Immature natural killer cell (primary cell): ENCODE data around the gene PADI4. TPM values are rescaled to one million over a fixed set of nuclear protein-coding genes. Genes with fewer than 3 reads are reported as not detected.

ENCODE experiments used
- DNase-seq, 3 donors: peaks; one replicate each; pipeline ENCODE4 v3.0.0; 2022; ENCODE audit warnings: mixed read lengths in 1 of 3
- H3K27ac Mint-ChIP-seq, 6 donors: one replicate each; pipeline ENCODE4 v1.8.0; 2020; ENCODE audit warnings: mixed read lengths in 6 of 6, mild to moderate bottlenecking in 5 of 6, inconsistent platforms in 4 of 6, moderate library complexity in 3 of 6
- H3K27me3 Mint-ChIP-seq, 3 donors: one replicate each; pipeline ENCODE4 v1.8.0; 2020 to 2021; ENCODE audit warnings: low read depth in 3 of 3, mild to moderate bottlenecking in 3 of 3, mixed read lengths in 3 of 3, moderate library complexity in 3 of 3, inconsistent platforms in 1 of 3
- H3K36me3 Mint-ChIP-seq, 3 donors: one replicate each; pipeline ENCODE4 v1.8.0; 2020; ENCODE audit warnings: mixed read lengths in 3 of 3, inconsistent platforms in 2 of 3, mild to moderate bottlenecking in 2 of 3
- H3K4me1 Mint-ChIP-seq, 2 donors: one replicate each; pipeline ENCODE4 v1.8.0; 2020; ENCODE audit warnings: inconsistent platforms in 2 of 2, mild to moderate bottlenecking in 2 of 2, mixed read lengths in 2 of 2, moderate library complexity in 1 of 2
- H3K4me3 Mint-ChIP-seq, 5 donors: one replicate each; pipeline ENCODE4 v1.8.0; 2020; ENCODE audit warnings: mild to moderate bottlenecking in 5 of 5, mixed read lengths in 5 of 5, inconsistent platforms in 3 of 5, moderate library complexity in 3 of 5
- H3K9me3 Mint-ChIP-seq, 6 donors: one replicate each; pipeline ENCODE4 v1.8.0; 2020; ENCODE audit warnings: mild to moderate bottlenecking in 6 of 6, mixed read lengths in 6 of 6, inconsistent platforms in 4 of 6, moderate library complexity in 3 of 6
- polyA plus RNA-seq, 3 donors: library from polyadenylated mRNA; unstranded; fragments of 300-500 nt; fragmentation: Illumina TruSeq; gene quantifications; one replicate each; pipeline ENCODE4 v1.2.3, GENCODE V29; 2021

Gene PADI4
- polyA plus RNA-seq, 3 donors from 2014 or later = 1.4 to 5.1 (median 3.0) TPM

DNA sequence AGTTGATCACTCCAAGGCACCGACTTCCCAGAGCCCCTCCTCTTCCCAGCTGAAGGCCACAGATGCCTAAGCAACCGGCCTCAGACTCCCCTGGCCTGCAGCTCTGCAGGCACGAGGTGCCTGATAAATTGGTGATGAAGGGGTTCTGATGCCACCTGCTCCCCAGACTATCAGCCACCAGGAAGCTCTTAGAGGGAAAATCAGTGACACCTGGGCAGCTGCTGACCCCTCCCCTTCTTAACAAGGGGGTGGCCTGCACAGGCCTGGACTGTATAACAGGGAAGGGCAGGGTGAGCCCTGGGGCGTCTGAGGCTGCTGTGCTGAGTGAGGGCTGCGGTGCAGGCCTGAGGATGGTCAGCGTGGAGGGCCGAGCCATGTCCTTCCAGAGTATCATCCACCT, 63.9 kb downstream of the PADI4 start, which contains the start of gene PADI6:
TSS of gene PADI6 (plus strand) at position 301 of the 400 bp plus-strand sequence. CDS start at position 351, 50 bp downstream.
- H3K9me3 Mint-ChIP-seq = no peaks in the 10 kb centered on the region
- H3K27ac Mint-ChIP-seq = no peak within 1 kb of the TSS
- H3K4me3 Mint-ChIP-seq = no peak within 1 kb of the TSS
- no peaks in the 10 kb centered on the region for H3K4me1 Mint-ChIP-seq
- no peaks in the 10 kb centered on the region for H3K36me3 Mint-ChIP-seq
- H3K27me3 Mint-ChIP-seq = peaks cover 0 to 2% (median 2%) of the 10 kb centered on the region in 3 donors
- no peak for DNase-seq

DNA sequence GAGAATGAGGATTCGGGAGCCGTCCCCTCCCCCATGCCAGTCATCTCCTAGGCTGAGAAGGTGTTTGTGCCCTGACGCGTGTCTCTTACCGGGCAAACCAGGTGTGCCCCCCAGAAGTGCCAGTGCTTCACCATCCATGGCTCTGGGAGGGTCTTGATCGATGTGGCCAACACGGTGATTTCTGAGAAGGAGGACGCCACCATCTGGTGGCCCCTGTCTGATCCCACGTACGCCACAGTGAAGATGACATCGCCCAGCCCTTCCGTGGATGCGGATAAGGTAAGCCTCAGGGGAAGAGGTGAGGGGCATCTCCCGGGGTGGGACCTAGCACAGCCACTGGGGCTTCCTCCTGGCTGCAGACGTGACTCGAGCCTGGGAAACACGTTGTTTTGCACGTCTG, 65.0 kb downstream of the PADI4 start:
- Mint-ChIP-seq H3K27ac (no peak overlapping the region), H3K27me3 (peaks cover 2% of the 10 kb centered on the region in 3 donors), H3K4me1 (no peaks in the 10 kb centered on the region), H3K9me3 (no peaks in the 10 kb centered on the region), H3K36me3 (no peaks in the 10 kb centered on the region), H3K4me3 (no peak overlapping the region)
- no peak for DNase-seq

DNA sequence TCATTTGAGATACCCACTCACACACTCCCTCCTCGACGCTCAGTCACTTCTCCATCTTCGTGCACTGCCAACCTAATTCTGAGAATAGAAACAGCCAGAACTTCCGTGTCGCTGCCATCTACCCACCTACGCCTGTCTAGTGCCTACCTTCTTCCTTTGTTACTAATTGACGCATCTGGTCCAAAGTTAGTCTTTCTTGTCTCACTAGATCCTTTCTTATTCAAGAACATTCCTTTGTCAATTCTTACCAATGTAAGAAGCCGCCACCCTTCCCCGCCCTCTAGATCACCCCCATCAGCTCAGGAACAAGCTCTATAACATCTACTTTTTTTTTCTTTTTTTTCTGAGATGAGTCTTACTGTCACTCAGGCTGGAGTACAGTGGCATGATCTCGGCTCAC, 67.7 kb downstream of the PADI4 start:
- H3K4me3 Mint-ChIP-seq = no peak overlapping the region
- no peaks in the 10 kb centered on the region for H3K9me3 Mint-ChIP-seq
- H3K27ac Mint-ChIP-seq = no peak overlapping the region
- H3K27me3 Mint-ChIP-seq = peaks cover 2 to 3% (median 3%) of the 10 kb centered on the region in 3 donors
- H3K36me3 Mint-ChIP-seq = no peaks in the 10 kb centered on the region
- DNase-seq = no peak
- no peaks in the 10 kb centered on the region for H3K4me1 Mint-ChIP-seq

DNA sequence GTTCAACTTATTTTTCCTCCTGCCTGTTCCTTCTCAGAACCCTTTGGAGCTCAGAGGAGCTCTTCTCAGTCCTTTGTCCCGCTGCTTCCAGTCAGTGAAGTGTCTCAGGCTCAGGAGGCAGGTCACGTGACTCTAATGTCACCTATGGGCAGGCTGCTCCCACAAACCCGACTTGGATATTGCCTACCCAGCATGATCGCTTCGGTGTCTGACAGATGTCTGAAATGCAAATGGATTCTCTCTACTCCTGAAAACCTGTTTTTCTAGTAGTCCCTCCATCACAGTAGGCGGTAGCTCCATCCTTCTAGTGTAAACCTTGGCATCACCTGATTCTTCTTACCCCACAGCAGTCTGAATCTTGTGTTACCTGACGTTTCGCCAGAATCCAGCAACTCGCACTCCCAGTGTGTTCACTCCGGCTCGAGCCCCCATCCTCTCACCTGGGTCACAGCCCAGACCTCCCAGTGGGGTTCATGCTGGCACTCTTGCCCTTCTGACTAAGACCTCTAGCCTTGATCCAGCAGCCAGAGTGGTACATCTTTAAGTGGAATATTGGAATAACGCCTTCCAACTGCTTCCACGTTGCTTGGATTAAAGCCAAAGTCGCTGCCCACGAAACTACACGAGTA, 69.4 kb downstream of the PADI4 start:
- Mint-ChIP-seq H3K27me3 (peaks cover 0 to 4% (median 3%) of the 10 kb centered on the region in 3 donors), H3K4me1 (no peaks in the 10 kb centered on the region), H3K27ac (no peak overlapping the region), H3K9me3 (no peaks in the 10 kb centered on the region), H3K4me3 (no peak overlapping the region), H3K36me3 (no peaks in the 10 kb centered on the region)
- DNase-seq = no peak

DNA sequence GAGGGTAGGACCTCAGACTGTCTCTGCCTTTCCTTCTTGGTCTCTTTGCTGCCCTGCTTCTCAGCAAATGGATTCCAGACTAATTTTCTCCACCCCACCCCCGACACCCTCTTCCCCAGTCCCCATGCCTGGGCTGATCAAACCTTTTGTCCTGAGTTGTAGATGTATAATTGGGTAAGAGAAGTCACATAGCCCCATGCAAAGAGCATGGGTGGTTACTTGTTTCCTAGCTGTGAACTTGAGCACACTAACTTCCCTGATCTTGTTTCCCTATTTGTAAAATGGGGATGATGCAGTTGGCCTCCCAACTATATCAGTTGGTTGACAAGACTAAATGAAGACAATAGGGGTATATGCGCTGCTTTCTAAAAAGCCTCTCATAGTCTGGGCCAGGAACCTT, 73.2 kb downstream of the PADI4 start:
- no peak overlapping the region for H3K4me3 Mint-ChIP-seq
- H3K36me3 Mint-ChIP-seq = no peaks in the 10 kb centered on the region

DNA sequence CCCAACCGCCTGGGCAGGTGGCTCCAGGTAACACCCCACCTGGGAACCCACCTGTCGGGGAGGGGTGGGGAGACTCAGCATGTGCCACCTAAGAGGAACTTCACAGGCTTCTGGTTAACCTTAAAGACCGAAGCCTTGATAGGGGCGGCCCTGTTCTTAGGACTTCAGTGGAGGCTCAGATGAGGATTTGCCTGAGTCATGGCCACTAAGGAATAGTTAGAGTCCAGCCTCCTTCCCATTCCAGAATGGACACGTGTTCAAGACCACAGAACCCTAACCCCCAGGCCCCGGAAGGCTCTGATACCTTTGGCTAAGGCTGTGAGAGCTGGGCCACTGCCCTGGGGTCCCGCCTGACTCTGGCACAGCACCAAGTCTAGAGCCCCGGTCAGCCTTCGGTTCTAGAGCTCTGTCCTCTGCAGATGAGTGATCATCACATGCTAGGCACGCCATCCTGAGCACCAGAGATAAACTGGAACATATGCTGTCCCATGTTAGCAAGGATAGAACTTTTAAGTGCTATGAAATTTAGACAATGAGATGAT, 84.3 kb downstream of the PADI4 start:
- Mint-ChIP-seq H3K4me1 (peaks cover 13 to 17% of the 10 kb centered on the region in 2 donors), H3K9me3 (no peaks in the 10 kb centered on the region), H3K27me3 (peaks cover 3 to 10% (median 6%) of the 10 kb centered on the region in 3 donors), H3K27ac (peak overlapping the region in 2 of 6 donors; percentile 17 to 56), H3K4me3 (no peak overlapping the region), H3K36me3 (no peaks in the 10 kb centered on the region)
- DNase-seq = no peak

More for the DNA sequence above, 73.2 kb downstream of the PADI4 start:
- Mint-ChIP-seq H3K4me1 (no peaks in the 10 kb centered on the region), H3K9me3 (no peaks in the 10 kb centered on the region), H3K27ac (no peak overlapping the region), H3K27me3 (peaks cover 3 to 5% (median 4%) of the 10 kb centered on the region in 3 donors)
- no peak for DNase-seq

DNA sequence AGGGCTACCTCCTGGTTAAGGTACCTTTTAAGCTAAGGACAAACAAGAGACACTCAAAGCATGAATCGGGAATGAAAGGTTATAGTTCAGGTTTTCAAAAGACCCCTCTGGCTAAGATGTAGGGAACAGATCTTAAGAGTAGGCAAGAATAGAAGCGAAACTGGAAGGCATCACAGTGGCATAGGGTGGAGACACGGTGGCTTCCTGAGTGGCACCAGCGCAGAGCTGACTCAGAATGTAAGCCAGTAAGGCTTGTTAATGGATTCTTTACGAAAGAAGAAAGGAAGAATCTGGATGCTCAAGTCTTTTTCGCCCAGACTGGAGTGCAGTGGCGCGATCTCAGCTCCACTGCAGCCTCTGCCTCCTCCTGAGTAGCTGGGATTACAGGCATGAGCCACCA, 85.2 kb downstream of the PADI4 start:
- Mint-ChIP-seq H3K9me3 (no peaks in the 10 kb centered on the region), H3K27ac (peak overlapping the region in 4 of 6 donors; percentile 3 to 61 (median 44)), H3K4me3 (peak overlapping the region in 4 of 5 donors; percentile 1 to 72 (median 37)), H3K4me1 (peaks cover 13 to 17% of the 10 kb centered on the region in 2 donors), H3K36me3 (no peaks in the 10 kb centered on the region), H3K27me3 (peaks cover 3 to 10% (median 6%) of the 10 kb centered on the region in 3 donors)
- DNase-seq = no peak

DNA sequence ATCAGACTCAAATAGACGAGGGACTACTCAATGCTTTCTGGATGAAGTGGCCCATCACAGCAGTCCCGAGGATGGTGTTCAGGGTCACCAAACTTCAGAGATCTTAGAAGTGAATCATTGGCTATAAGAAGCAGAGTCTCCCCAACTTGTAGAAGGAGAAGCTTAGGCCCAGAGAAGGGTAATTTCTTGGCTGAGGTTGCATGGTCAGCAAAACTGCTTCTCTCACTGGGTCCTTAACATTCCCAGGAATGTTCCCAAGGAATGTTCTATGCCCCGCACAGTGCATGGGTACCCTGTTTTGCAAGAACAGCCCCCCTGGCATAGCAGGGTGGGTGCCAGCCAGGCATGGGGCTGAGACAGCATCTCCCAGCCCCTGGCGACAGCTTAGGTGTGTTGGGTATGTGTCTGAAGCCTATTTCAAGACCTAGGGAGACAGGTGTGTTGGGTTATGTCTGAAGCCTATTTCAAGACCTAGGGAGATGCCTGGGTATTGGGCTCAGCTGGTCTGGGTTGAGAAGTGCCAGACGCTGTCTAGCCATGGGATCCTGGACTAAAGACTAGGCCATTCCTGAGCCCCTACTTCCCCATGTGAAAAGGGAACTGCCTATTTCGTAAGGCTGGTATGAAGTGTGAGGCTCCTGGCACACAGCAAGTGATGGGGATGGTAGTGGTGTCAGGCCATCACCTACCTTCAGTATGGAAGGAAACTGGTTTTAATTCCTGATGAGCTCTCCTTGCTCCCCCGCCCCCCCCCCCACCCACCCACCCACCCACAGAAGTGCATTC, 90.1 kb downstream of the PADI4 start:
- DNase-seq = no peak
- Mint-ChIP-seq H3K4me1 (peaks cover 6 to 9% of the 10 kb centered on the region in 2 donors), H3K36me3 (no peaks in the 10 kb centered on the region), H3K9me3 (no peaks in the 10 kb centered on the region), H3K4me3 (no peak overlapping the region), H3K27me3 (peaks cover 0 to 2% (median under 1%) of the 10 kb centered on the region in 3 donors), H3K27ac (no peak overlapping the region)

DNA sequence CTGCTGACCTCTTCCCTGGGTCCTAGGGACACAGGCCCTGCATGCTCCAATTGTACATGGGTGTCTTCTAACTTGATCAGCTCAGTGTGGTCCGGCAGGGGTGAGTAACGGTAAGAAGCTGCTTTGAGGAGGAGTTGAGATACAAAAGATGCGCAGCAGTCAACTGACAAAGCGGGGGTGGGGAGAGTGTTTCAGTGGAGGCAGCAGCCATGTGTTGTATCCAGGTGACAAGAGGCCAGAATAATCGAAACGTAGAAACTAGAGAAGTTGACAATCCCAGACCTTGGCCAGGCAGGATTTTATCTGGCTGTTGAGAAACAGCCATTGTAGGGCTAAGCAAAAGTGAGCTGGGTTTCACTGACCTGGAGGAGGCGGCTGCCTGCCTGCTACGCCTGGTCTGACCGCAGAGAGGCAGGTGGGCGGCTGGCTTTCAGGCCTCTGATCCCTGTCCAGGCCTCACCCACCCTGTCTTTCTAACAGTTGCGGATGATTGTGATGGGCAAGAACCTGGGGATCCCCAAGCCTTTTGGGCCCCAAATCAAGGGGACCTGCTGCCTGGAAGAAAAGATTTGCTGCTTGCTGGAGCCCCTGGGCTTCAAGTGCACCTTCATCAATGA, 92.8 kb downstream of the PADI4 start:
- no peaks in the 10 kb centered on the region for H3K4me1 Mint-ChIP-seq
- H3K4me3 Mint-ChIP-seq = no peak overlapping the region
- no peaks in the 10 kb centered on the region for H3K36me3 Mint-ChIP-seq
- H3K27me3 Mint-ChIP-seq = peaks cover 0 to 2% (median 0%) of the 10 kb centered on the region in 3 donors
- peak overlapping the region in 1 of 6 donors; percentile 37 for H3K27ac Mint-ChIP-seq
- DNase-seq = no peak
- H3K9me3 Mint-ChIP-seq = no peaks in the 10 kb centered on the region

DNA sequence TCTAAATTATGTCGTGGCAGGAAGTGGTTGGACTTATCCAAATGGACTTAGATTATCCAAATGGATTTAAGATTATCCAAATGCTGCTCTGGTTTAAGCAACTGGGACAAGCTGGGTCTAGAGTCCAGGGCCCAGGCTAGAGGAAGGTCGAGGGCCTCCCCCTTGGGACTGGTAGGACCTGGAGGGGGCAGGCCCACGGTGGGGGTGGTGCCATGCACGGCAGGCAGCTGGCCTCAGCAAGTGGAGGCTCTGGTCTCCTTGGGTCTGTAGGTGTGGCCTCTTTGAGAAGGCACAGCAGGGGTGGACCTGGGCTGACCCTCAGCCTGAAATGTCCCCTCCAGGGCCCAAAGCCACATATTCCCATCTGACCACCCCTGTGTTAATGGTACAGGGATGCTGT, 93.8 kb downstream of the PADI4 start:
- Mint-ChIP-seq H3K4me3 (no peak overlapping the region), H3K27me3 (peaks cover 0 to 3% (median 0%) of the 10 kb centered on the region in 3 donors), H3K27ac (peak overlapping the region in 1 of 6 donors; percentile 22), H3K36me3 (peaks cover 0 to 1% (median 0%) of the 10 kb centered on the region in 3 donors), H3K9me3 (no peaks in the 10 kb centered on the region), H3K4me1 (peaks cover 0 to 1% of the 10 kb centered on the region in 2 donors)
- no peak for DNase-seq

DNA sequence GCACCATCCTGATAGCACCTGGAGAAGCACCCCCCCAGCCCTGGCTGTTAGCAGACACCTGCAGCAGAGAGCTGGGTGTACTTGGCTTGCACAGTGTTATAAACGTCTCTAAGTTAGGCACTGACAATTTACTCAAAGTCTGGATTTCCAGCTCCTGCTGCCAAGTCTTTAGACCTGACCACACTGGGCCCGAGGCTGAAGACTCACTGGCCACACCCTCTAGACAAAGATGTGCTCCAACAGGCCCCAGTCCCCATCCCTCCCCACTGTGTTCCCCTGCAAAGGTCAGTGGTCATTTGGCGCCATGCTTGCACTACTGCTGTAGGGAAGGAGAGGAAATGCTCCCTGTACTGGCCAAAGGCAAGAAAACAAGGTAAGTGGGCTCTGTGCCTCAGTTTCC, 95.1 kb downstream of the PADI4 start:
- H3K36me3 Mint-ChIP-seq = peaks cover 5 to 8% (median 7%) of the 10 kb centered on the region in 3 donors
- no peak overlapping the region for H3K27ac Mint-ChIP-seq
- H3K27me3 Mint-ChIP-seq = peaks cover 0 to 3% (median 0%) of the 10 kb centered on the region in 3 donors
- H3K9me3 Mint-ChIP-seq = no peaks in the 10 kb centered on the region
- DNase-seq = no peak
- H3K4me1 Mint-ChIP-seq = peaks cover 0 to 2% of the 10 kb centered on the region in 2 donors
- no peak overlapping the region for H3K4me3 Mint-ChIP-seq

DNA sequence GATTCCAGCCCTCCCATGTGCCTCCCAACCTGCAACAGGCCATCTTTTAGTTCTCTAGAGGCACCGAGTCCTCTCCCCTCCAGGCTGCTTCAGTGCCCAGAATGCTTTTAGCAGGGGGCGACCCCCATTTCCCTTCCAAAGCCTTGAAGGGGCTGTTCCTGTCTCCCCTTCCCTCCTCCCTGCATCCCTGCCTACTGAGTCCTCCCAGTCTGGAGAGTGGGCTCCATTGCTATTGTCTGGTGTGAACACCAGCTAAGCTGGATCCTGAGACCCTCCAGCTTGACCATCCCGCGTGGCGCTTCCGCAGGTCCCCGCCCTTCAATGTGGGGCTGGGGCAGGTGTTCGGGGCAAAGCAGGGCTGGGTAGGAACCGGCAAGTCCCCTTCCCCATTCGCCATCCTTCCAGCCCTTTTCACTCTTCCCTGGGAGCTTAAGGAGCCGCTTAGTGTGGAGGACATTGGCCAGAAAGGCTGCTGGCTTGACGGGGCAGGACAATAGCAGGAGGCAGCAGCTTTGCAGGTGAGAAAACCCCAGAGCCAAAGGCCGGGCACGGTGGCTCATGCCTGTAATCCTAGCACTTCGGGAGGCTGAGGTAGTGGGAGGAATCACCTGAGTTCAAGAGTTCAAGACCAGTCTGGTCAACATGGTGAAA, 96.2 kb downstream of the PADI4 start:
- no peak for DNase-seq
- Mint-ChIP-seq H3K4me1 (peaks cover 0 to 2% of the 10 kb centered on the region in 2 donors), H3K27me3 (peaks cover 0 to 6% (median 0%) of the 10 kb centered on the region in 3 donors), H3K9me3 (no peaks in the 10 kb centered on the region), H3K27ac (no peak overlapping the region), H3K36me3 (peaks cover 7 to 18% (median 12%) of the 10 kb centered on the region in 3 donors), H3K4me3 (no peak overlapping the region)

DNA sequence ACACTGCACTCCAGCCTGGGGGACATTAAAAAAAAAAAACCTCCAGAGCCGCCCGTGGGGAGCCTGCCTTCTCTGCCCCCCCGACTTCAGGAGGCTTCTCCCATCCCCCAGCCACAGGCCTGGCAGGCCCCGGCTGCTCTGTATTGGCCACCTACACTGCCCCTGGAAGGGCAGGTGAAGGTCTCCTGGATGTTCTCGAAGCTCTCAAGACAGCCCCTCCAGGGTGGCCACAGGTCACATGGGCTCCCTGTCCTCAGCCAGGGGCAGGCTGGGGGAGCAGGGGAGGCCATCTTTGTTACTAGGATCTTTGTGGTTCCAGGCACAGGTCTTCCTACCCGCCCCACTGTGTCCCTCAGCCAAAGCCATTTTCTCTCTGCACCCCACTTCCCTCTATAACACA, 96.8 kb downstream of the PADI4 start:
- H3K4me3 Mint-ChIP-seq = no peak overlapping the region
- H3K36me3 Mint-ChIP-seq = peaks cover 7 to 18% (median 12%) of the 10 kb centered on the region in 3 donors
- H3K27ac Mint-ChIP-seq = no peak overlapping the region
- DNase-seq = no peak
- H3K4me1 Mint-ChIP-seq = peaks cover 0 to 2% of the 10 kb centered on the region in 2 donors
- H3K27me3 Mint-ChIP-seq = peaks cover 0 to 6% (median 0%) of the 10 kb centered on the region in 3 donors
- H3K9me3 Mint-ChIP-seq = no peaks in the 10 kb centered on the region
